ENCODE data around the gene PSMG3. TPM values are rescaled to one million over a fixed set of nuclear protein-coding genes. Genes with fewer than 3 reads are reported as not detected.

The PSMG3 gene
- total RNA-seq, 1 experiment from 2014 or later: 63.0 TPM

DNA sequence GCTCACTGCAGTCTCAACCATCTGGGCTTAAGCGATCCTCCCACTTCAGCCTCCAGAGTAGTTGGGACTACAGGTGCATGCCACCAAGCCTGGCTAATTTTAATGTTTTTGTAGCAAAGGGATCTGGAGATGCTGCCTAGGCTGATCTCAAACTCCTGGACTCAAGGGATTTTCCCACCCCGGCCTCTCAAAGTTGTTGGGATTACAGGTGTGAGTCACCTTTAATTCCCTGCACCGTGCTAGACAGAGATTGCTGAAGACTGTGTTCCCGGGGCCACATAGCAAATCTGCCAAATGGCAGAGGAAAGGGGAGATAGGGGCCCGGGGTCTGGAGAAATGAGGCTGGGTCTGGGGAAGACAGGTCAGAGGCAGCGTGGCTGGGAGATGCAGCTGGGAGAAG is 20.6 kb upstream of the PSMG3 start:
- Histone ChIP-seq H3K9ac (ENCODE audit: extremely low read depth, insufficient read length, low read length) (no peak overlapping the region), H3K14ac (ENCODE audit: insufficient read depth, low read length) (no peak overlapping the region), H2BK5ac (ENCODE audit: insufficient read length, low read length) (no peak overlapping the region), H3K23me2 (ENCODE audit: insufficient read length, low read depth, low read length, poor library complexity, severe bottlenecking) (no peaks in the 10 kb centered on the region), H3K4me2 (ENCODE audit: insufficient read depth, insufficient read length, low read length) (no peak overlapping the region), H4K8ac (replicated peaks; ENCODE audit: insufficient read length, low read depth, low read length) (no peak overlapping the region), H3K79me1 (ENCODE audit: insufficient read depth, low read depth, low read length, poor library complexity, severe bottlenecking) (no peaks in the 10 kb centered on the region), H2BK12ac (ENCODE audit: insufficient read length, low read depth, low read length) (no peak overlapping the region), H4K91ac (ENCODE audit: insufficient read length, low read depth, low read length) (no peak overlapping the region), H3K4ac (ENCODE audit: low read depth, low read length) (no peak overlapping the region), H3K23ac (ENCODE audit: insufficient read length, low read depth, low read length) (no peak overlapping the region), H3K56ac (ENCODE audit: insufficient read length, low read depth, low read length) (no peak overlapping the region), H2BK120ac (ENCODE audit: low read depth, low read length, poor library complexity, severe bottlenecking) (no peak overlapping the region), H4K5ac (ENCODE audit: insufficient read length, low read depth, low read length) (no peak overlapping the region), H2AK5ac (ENCODE audit: insufficient read length, low read length) (no peak overlapping the region), H3K4me1 (ENCODE audit: insufficient read depth, low read length) (no peaks in the 10 kb centered on the region), H4K20me1 (ENCODE audit: control insufficient read depth, insufficient read depth, insufficient read length) (no peaks in the 10 kb centered on the region), H3K18ac (ENCODE audit: insufficient read length, low read depth, low read length) (no peak overlapping the region), H3K9me3 (ENCODE audit: control insufficient read depth, low read depth, low read length) (no peaks in the 10 kb centered on the region), H2BK20ac (ENCODE audit: low read depth, low read length, poor library complexity, severe bottlenecking) (no peak overlapping the region), H3K27ac (ENCODE audit: insufficient read length, low read depth, low read length) (no peak overlapping the region), H3T11ph (ENCODE audit: low read length) (no peak overlapping the region), H2AFZ (ENCODE audit: low read length) (no peak overlapping the region), H3K27me3 (ENCODE audit: insufficient read depth, low read length) (no peaks in the 10 kb centered on the region), H2BK15ac (ENCODE audit: low read depth, low read length) (no peak overlapping the region), H3K79me2 (ENCODE audit: insufficient read depth, low read length) (no peaks in the 10 kb centered on the region)
- peaks cover 16 to 19% of the 10 kb centered on the region in 2 experiments for H3K4me1 Mint-ChIP-seq
- peaks cover 7 to 8% of the 10 kb centered on the region in 2 experiments; a peak in 3 of 5 replicates for H3K9me3 Mint-ChIP-seq
- peak overlapping the region in 1 of 3 experiments; percentile 44; a peak in 1 of 7 replicates for H3K27ac Mint-ChIP-seq
- no peak overlapping the region for H3K4me3 Mint-ChIP-seq
- no CpG with 5 or more reads among the region's 6 CpGs for WGBS (ENCODE audit: extremely low coverage, insufficient read length, low lambda C conversion rate)
- H3K27me3 Mint-ChIP-seq (ENCODE audit: low read depth): peaks cover 20% of the 10 kb centered on the region
- peaks cover 2 to 16% (median 3%) of the 10 kb centered on the region in 3 experiments; a peak in 6 of 7 replicates for H3K36me3 Mint-ChIP-seq (ENCODE audit: insufficient read depth in 1 of 3, low read depth in 3 of 3)
- DNase-seq: no peak
- TF ChIP-seq, protein P1, sequence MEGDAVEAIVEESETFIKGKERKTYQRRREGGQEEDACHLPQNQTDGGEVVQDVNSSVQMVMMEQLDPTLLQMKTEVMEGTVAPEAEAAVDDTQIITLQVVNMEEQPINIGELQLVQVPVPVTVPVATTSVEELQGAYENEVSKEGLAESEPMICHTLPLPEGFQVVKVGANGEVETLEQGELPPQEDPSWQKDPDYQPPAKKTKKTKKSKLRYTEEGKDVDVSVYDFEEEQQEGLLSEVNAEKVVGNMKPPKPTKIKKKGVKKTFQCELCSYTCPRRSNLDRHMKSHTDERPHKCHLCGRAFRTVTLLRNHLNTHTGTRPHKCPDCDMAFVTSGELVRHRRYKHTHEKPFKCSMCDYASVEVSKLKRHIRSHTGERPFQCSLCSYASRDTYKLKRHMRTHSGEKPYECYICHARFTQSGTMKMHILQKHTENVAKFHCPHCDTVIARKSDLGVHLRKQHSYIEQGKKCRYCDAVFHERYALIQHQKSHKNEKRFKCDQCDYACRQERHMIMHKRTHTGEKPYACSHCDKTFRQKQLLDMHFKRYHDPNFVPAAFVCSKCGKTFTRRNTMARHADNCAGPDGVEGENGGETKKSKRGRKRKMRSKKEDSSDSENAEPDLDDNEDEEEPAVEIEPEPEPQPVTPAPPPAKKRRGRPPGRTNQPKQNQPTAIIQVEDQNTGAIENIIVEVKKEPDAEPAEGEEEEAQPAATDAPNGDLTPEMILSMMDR (conservative IDR thresholded peaks at IDR 0.05): no peak

All from H9 (cell line).